CD4-positive, alpha-beta memory T cell (primary cell): ENCODE measurements around the gene TTC7B. TPM values are rescaled to one million over a fixed set of nuclear protein-coding genes. Genes with fewer than 3 reads are reported as not detected.

Experiments
- CTCF ChIA-PET: fragments of 350-600 bp; sonication (Branson Sonifier 250); formaldehyde crosslinking; loops from one replicate; lab custom pipeline; 2021; ENCODE audit warnings: inconsistent platforms; ENCODE audit not compliant: partially characterized antibody; lab: Charles Lee
- POLR2A ChIA-PET: fragments of 350-600 bp; sonication (Branson Sonifier 250); formaldehyde crosslinking; loops from one replicate; lab custom pipeline; 2021; ENCODE audit not compliant: partially characterized antibody; lab: Charles Lee
- DNase-seq, 5 donors: peaks; one replicate each; pipeline versions ENCODE4 v3.0.0 to v3.0.0-alpha.2; 2020 to 2022; ENCODE audit warnings: mixed read lengths in 1 of 5
- H3K27ac ChIP-seq: one replicate; pipeline ENCODE4 v1.7.0; 2013; ENCODE audit warnings: low read depth, low read length
- H3K27me3 ChIP-seq: 2 replicates; pipeline ENCODE4 v1.7.0; 2013; ENCODE audit warnings: mild to moderate bottlenecking, low read length, moderate library complexity; ENCODE audit not compliant: insufficient read depth
- H3K36me3 ChIP-seq: 2 replicates; pipeline ENCODE4 v1.7.0; 2013; ENCODE audit warnings: mild to moderate bottlenecking, low read length, moderate library complexity; ENCODE audit not compliant: insufficient read depth
- H3K4me1 ChIP-seq: 2 replicates; pipeline ENCODE4 v1.7.0; 2013; ENCODE audit warnings: mild to moderate bottlenecking, low read length, moderate library complexity; ENCODE audit not compliant: insufficient read depth
- H3K4me3 ChIP-seq, 2 donors: one replicate each; pipeline ENCODE4 v1.7.0; 2013; ENCODE audit warnings: low read length in 2 of 2, mild to moderate bottlenecking in 1 of 2
- H3K9me3 ChIP-seq, 2 donors: one replicate each; pipeline ENCODE4 v1.7.0; 2013; ENCODE audit warnings: low read length in 2 of 2, control low read depth in 1 of 2; ENCODE audit not compliant: control insufficient read depth in 1 of 2
- H3K27ac Mint-ChIP-seq, 7 donors: one replicate each; pipeline ENCODE4 v1.8.0; 2020 to 2021; ENCODE audit warnings: mixed read lengths in 7 of 7, mild to moderate bottlenecking in 6 of 7, inconsistent platforms in 3 of 7, moderate library complexity in 3 of 7
- H3K27me3 Mint-ChIP-seq, 2 donors: one replicate each; pipeline ENCODE4 v1.8.0; 2020 to 2021; ENCODE audit warnings: mixed read lengths in 2 of 2
- H3K36me3 Mint-ChIP-seq, 2 donors: one replicate each; pipeline ENCODE4 v1.8.0; 2020 to 2021; ENCODE audit warnings: mixed read lengths in 2 of 2, inconsistent platforms in 1 of 2, mild to moderate bottlenecking in 1 of 2
- H3K4me1 Mint-ChIP-seq, 4 donors: one replicate each; pipeline ENCODE4 v1.8.0; 2020 to 2021; ENCODE audit warnings: mixed read lengths in 4 of 4, mild to moderate bottlenecking in 1 of 4
- H3K4me3 Mint-ChIP-seq, 8 donors: one replicate each; pipeline ENCODE4 v1.8.0; 2020 to 2021; ENCODE audit warnings: mixed read lengths in 8 of 8, mild to moderate bottlenecking in 7 of 8, moderate library complexity in 6 of 8, inconsistent platforms in 3 of 8
- H3K9me3 Mint-ChIP-seq, 8 donors: one replicate each; pipeline ENCODE4 v1.8.0; 2020 to 2021; ENCODE audit warnings: mixed read lengths in 8 of 8, mild to moderate bottlenecking in 5 of 8, inconsistent platforms in 3 of 8, moderate library complexity in 1 of 8
- intact Hi-C: fragments of 100-400 bp; cut with micrococcal nuclease; formaldehyde crosslinking; loops from one replicate; pipeline ENCODE4 v1.15.1; 2023
- polyA plus RNA-seq, 2 donors: library from polyadenylated mRNA; unstranded; fragments of 300-500 nt; fragmentation: Illumina TruSeq; gene quantifications; one replicate each; pipeline ENCODE4 v1.2.3, GENCODE V29; 2021
- total RNA-seq, 2 experiments: library from RNA; stranded (reverse); gene quantifications; one replicate each; pipeline ENCODE4 v1.2.3, GENCODE V29; 2021

TTC7B gene
- total and polyA plus RNA-seq, 4 experiments from 2014 or later = 0.30 to 1.9 (median 1.5) TPM; not detected in 1

GRCh38 chr14:90812109-90812508 is 4.1 kb downstream of the TTC7B start:
- ChIA-PET POLR2A (no interaction called here), CTCF (no interaction called here)
- no peak overlapping the region for H3K4me3 ChIP-seq
- H3K27ac ChIP-seq = no peak overlapping the region
- no peaks in the 10 kb centered on the region for H3K36me3 ChIP-seq
- intact Hi-C loops = no loop called here
- no peaks in the 10 kb centered on the region for H3K27me3 ChIP-seq
- Mint-ChIP-seq H3K27ac (no peak overlapping the region), H3K27me3 (peaks cover 0 to under 1% of the 10 kb centered on the region in 2 donors), H3K9me3 (no peaks in the 10 kb centered on the region), H3K4me1 (peaks cover 0 to 4% (median 3%) of the 10 kb centered on the region in 4 donors), H3K36me3 (no peaks in the 10 kb centered on the region), H3K4me3 (no peak overlapping the region)
- peaks cover 5% of the 10 kb centered on the region for H3K4me1 ChIP-seq
- no peaks in the 10 kb centered on the region for H3K9me3 ChIP-seq
- DNase-seq = no peak

- Mint-ChIP-seq H3K27me3 (no peaks in the 10 kb centered on the region), H3K27ac (no peak overlapping the region), H3K9me3 (no peaks in the 10 kb centered on the region), H3K4me1 (peaks cover 0 to 4% (median 3%) of the 10 kb centered on the region in 4 donors), H3K4me3 (no peak overlapping the region), H3K36me3 (no peaks in the 10 kb centered on the region)
- POLR2A ChIA-PET = no interaction called here
- no peak for DNase-seq
- no peaks in the 10 kb centered on the region for H3K36me3 ChIP-seq
- no peaks in the 10 kb centered on the region for H3K27me3 ChIP-seq
- CTCF ChIA-PET = no interaction called here
- intact Hi-C loops = no loop called here
- H3K4me1 ChIP-seq = peaks cover 5% of the 10 kb centered on the region
- H3K27ac ChIP-seq = no peak overlapping the region
- H3K9me3 ChIP-seq = no peaks in the 10 kb centered on the region
- no peak overlapping the region for H3K4me3 ChIP-seq
Observed at GRCh38 chr14:90811641-90812040, 4.6 kb downstream of the TTC7B start.

DNA sequence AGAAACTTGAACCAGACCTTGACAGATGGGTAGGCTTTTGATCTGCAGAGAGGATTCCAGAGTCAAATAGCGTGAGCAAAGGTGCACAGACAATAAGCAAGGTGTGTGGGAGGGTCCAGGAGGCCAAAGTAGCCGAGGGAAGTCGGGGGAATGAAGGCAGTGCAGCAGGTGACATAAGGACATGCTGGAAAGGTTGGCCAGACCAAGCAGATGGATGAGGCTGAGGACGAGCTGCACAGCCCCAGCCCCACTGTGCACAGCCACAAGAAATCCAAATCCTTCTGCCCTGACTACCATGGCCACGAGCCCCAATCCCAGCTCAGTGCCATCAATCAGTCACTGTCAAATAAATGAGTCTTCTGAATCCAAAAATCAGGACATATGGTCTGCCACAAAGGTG is 5.4 kb downstream of the TTC7B start:
- peaks cover 0 to 4% (median 3%) of the 10 kb centered on the region in 4 donors for H3K4me1 Mint-ChIP-seq
- DNase-seq = no peak
- Histone ChIP-seq H3K9me3 (no peaks in the 10 kb centered on the region), H3K27ac (no peak overlapping the region), H3K4me3 (no peak overlapping the region), H3K36me3 (no peaks in the 10 kb centered on the region), H3K27me3 (no peaks in the 10 kb centered on the region), H3K4me1 (peaks cover 5% of the 10 kb centered on the region)
- no peaks in the 10 kb centered on the region for H3K9me3 Mint-ChIP-seq
- POLR2A ChIA-PET = no interaction called here
- intact Hi-C loops = no loop called here
- no peaks in the 10 kb centered on the region for H3K27me3 Mint-ChIP-seq
- CTCF ChIA-PET = no interaction called here
- H3K36me3 Mint-ChIP-seq = no peaks in the 10 kb centered on the region
- H3K4me3 Mint-ChIP-seq = no peak overlapping the region
- no peak overlapping the region for H3K27ac Mint-ChIP-seq

DNA sequence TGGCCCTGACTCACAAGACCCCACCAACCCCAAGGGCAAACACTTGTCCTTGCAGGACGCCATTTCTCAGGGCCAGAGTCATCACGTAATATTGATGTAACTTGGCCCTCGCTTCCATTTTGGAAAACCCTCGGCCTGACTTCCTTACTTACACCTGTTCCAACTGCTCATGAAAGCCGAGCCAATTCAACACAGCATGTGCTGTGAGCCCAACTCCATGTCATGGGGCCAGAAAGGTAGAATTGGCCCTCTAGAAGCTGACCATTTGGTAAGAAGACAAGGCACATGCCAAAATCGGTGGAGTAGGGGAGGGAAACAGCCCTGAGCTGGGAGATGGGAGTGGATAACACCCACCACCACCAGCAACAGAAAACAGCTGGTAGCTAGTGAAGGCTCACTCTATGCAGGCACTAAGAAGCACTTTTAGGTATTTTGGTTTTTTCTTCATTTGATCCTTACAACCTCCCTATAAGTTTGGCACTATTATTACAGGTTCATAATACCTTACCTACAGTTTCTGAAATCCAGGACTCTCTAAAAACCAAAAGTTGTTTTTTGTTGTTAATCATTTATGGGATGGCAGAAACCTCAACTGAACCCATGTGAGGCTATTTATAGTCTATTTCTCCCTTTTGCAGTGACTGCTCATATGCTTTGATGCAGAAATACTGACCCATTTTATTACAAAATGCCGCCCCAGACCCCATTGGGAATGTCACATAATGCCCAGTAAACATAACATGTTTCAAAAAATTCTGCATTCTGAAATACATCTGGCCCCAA is 6.5 kb downstream of the TTC7B start:
- Histone ChIP-seq H3K36me3 (no peaks in the 10 kb centered on the region), H3K4me1 (no peaks in the 10 kb centered on the region), H3K9me3 (no peaks in the 10 kb centered on the region), H3K4me3 (no peak overlapping the region), H3K27me3 (no peaks in the 10 kb centered on the region), H3K27ac (no peak overlapping the region)
- H3K36me3 Mint-ChIP-seq = no peaks in the 10 kb centered on the region
- H3K27ac Mint-ChIP-seq = peak overlapping the region in 1 of 7 donors; percentile 27
- no peak for DNase-seq
- ChIA-PET POLR2A (no interaction called here), CTCF (no interaction called here)
- H3K9me3 Mint-ChIP-seq = no peaks in the 10 kb centered on the region
- no peaks in the 10 kb centered on the region for H3K27me3 Mint-ChIP-seq
- intact Hi-C loops = no loop called here
- H3K4me1 Mint-ChIP-seq = no peaks in the 10 kb centered on the region
- H3K4me3 Mint-ChIP-seq = peak overlapping the region in 1 of 8 donors; percentile 16

DNA sequence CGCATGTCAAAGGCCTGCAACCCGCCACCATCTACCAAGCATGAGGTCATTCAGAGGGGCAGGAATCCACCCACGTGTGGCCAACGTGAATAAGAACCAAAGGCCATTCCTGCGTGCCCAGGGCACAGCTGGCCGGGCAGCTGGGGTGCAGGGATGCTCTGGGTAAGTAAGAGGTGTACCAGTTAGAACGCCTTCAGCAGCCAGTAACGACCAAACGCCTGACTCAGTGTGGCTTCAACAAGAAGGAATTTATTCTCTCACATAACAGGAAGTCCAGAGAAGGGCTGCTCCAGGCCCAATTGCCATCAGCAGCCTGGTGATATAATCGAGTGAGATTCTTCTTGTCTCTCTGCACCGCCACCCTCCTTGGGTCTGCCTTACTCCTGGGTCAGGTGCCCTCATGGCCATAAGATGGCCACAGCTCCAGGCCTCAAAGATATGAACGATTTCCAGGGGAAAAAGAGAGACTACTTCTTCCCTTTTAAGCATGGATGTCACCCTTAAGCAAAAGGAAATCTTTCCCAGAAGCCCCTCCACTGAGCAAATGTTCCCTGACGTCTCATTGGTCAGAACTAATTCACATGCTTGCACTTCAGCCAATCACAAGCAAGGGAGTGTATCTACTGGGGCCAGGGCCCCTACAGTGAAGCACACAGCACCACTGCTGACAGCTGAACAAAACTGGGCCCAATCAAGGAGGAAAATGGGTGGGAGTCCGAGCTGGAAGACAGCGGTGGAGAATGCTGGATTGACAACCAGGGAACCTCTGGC is 7.3 kb downstream of the TTC7B start:
- Histone ChIP-seq H3K27me3 (no peaks in the 10 kb centered on the region), H3K4me3 (no peak overlapping the region), H3K4me1 (no peaks in the 10 kb centered on the region), H3K27ac (no peak overlapping the region), H3K36me3 (no peaks in the 10 kb centered on the region), H3K9me3 (no peaks in the 10 kb centered on the region)
- intact Hi-C loops = no loop called here
- CTCF ChIA-PET = no interaction called here
- Mint-ChIP-seq H3K36me3 (no peaks in the 10 kb centered on the region), H3K4me1 (no peaks in the 10 kb centered on the region), H3K9me3 (no peaks in the 10 kb centered on the region), H3K27ac (peak overlapping the region in 1 of 7 donors; percentile 4), H3K4me3 (no peak overlapping the region), H3K27me3 (no peaks in the 10 kb centered on the region)
- POLR2A ChIA-PET = no interaction called here
- no peak for DNase-seq

DNA sequence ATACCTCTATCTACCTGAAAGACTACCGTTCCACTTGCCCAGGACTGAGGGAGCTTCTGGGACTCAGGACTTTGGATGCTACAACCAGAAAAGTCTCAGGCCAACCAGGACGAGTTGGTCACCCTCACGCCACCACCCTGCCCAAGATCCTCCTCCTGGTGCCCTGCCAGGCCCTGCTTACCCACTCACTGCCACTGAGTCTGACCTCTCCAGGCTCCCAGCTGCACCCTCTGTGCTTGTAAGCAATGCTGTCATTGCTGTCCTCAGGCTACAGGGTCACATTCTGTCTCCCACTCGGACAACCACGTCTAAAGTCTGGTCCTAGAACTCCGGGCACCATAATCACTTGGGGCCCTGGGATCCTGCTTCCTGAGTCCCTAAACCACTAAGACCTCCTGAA is 9.2 kb downstream of the TTC7B start:
- no peak overlapping the region for H3K4me3 ChIP-seq
- peaks cover 0 to 2% (median 0%) of the 10 kb centered on the region in 4 donors for H3K4me1 Mint-ChIP-seq
- ChIA-PET POLR2A (no interaction called here), CTCF (interaction anchor here (1.4 kb wide), 1 partner anchor 9 kb away, joined by 4 read pairs; the partner anchor contains the start of gene TTC7B)
- intact Hi-C loops = no loop called here
- H3K4me1 ChIP-seq = no peaks in the 10 kb centered on the region
- no peak overlapping the region for H3K4me3 Mint-ChIP-seq
- no peaks in the 10 kb centered on the region for H3K9me3 Mint-ChIP-seq
- H3K27ac Mint-ChIP-seq = no peak overlapping the region
- no peaks in the 10 kb centered on the region for H3K9me3 ChIP-seq
- no peaks in the 10 kb centered on the region for H3K27me3 ChIP-seq
- H3K36me3 Mint-ChIP-seq = no peaks in the 10 kb centered on the region
- no peak overlapping the region for H3K27ac ChIP-seq
- no peaks in the 10 kb centered on the region for H3K27me3 Mint-ChIP-seq
- H3K36me3 ChIP-seq = no peaks in the 10 kb centered on the region
- no peak for DNase-seq

DNA sequence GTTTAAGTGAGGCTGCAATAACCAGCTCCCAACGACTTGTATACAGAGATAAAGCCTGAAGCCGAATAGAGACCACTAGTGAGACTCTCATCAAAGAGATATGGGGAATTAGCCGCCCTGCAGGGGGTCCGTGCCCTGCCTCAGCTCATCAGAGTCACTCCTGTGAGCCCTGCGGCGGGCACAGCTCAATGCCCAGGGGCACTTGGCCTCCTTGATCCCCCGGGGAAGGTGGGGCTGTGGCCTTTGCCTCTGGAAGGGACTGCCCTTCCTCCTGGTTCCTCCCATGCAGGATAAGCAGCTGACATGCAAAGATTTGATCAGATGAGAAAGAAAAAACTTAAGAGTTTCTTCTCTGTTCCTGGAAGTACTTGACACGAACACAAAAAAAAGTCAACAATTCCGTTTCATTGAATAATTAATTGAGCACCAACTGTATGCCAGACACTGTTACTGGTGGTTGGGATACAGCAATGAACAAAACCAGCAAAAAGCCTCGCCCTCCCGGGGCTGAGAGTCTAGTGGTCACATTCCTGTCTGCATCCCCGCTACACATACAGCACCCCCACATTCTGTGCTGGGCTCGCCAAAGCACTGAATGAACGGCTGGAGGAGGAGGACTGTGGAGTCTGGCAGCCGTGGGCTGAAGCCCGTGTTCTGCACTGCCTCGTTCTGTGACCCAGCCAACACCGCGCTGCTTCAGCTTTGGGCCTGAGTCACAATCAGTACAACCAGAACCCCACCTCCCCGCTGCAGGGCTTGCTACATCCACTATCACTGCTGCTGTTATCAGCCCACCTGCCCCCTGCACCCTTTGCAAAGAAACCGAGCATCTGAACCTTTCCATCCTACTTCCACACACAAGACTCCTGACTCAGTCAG is 10.3 kb downstream of the TTC7B start:
- H3K4me1 Mint-ChIP-seq = peaks cover 0 to 7% (median 5%) of the 10 kb centered on the region in 4 donors
- POLR2A ChIA-PET = no interaction called here
- H3K27ac Mint-ChIP-seq = no peak overlapping the region
- CTCF ChIA-PET = interaction anchor here (1.4 kb wide), 1 partner anchor 10 kb away, joined by 4 read pairs; the partner anchor contains the start of gene TTC7B
- Histone ChIP-seq H3K27me3 (no peaks in the 10 kb centered on the region), H3K4me3 (no peak overlapping the region), H3K4me1 (peaks cover 5% of the 10 kb centered on the region), H3K27ac (no peak overlapping the region), H3K36me3 (no peaks in the 10 kb centered on the region), H3K9me3 (no peaks in the 10 kb centered on the region)
- no peaks in the 10 kb centered on the region for H3K27me3 Mint-ChIP-seq
- no peak overlapping the region for H3K4me3 Mint-ChIP-seq
- no peaks in the 10 kb centered on the region for H3K36me3 Mint-ChIP-seq
- intact Hi-C loops = no loop called here
- H3K9me3 Mint-ChIP-seq = no peaks in the 10 kb centered on the region
- DNase-seq = no peak
